NCI-H524 treated with DMSO at 0.1 percent for 48 hours (cell line): ENCODE data around the gene YARS1.
"Not testable (repeated sequence)": the region's sequence is repeated elsewhere in the genome, so short reads cannot be mapped to it uniquely, and the experiment has no call there.

ENCODE experiments used
- DNase-seq: peaks from one replicate; lab custom pipeline; 2025; lab: John Stamatoyannopoulos, UW

The YARS1 gene

DNA sequence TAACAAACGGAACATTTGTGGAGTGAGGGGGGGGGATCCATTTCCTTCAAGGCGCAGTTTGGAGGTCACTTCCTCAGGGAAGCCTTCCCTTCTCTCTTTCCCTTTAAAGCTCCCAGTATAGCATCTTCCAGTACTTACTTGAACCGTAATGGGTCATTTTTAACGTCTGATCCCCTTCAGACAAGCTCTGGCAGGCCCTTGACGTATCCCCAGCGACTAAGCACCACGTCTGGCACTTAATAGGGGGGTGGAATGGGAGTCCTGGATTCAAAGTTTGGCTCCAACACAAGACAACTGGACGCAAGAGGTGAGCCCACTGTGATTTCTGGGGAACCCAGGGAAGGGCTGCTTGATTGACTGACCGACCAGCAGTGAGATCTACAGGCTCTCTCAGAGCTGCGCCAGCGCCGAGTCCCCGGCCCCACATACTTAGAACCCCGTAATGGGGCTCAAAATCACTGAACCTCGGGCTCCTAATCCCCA is 441 bp downstream of the YARS1 start:
- DNase-seq, result peak; percentile 6

DNA sequence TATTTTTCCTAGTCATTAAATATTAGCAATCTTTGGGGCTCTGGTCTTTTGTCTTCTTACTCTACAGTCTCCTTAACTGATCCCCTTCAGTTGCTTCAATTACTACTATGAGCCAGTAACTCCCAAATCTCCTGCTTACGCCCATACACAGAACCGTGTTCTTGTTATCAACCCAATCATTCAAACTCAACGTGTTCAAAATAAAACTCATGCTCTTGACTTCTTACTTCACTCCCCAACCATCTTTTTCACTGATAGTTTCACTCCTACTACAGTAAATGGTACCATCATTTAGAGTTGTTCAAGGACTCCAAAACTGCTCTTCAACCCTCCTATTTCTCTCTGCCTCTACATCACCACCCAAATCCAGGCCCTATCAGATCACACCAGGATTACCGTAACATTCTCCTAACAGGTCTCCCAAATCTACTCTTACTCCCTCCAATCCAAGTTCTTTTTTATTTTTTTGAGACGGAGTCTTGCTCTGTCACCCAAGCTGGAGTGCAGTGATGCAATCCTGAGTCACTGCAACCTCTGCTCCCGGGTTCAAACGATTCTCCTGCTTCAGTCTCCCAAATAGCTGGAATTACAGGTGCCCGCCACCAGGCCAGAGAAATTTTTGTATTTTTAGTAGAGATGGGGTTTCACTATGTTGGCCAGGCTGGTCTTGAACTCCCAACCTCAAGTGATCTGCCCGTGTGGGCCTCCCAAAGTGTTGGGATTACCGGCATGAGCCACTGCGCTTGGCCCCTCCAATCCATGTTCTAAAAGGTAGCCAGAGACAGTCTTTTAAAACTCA is 3.0 kb downstream of the YARS1 start:
- DNase-seq, result no peak

DNA sequence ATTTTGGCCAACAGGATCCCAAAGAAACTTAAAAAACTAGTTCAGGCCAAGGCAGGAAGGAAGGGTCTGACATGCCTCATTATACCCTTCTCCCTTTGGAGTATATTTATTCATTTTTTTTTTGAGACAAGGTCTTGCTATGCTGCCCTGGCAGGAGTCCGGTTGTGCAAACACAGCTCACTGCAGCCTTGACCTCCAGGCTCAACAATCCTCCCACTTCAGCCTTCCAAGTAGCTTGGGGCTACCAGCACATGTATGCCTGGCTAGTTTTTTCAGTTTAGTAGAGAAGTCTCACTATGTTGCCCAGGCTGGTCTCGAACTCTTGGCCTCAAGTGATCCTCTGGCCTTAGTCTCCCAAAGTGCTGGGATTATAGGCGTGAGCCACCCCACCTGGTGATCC is 5.2 kb downstream of the YARS1 start:
- no peak for DNase-seq

DNA sequence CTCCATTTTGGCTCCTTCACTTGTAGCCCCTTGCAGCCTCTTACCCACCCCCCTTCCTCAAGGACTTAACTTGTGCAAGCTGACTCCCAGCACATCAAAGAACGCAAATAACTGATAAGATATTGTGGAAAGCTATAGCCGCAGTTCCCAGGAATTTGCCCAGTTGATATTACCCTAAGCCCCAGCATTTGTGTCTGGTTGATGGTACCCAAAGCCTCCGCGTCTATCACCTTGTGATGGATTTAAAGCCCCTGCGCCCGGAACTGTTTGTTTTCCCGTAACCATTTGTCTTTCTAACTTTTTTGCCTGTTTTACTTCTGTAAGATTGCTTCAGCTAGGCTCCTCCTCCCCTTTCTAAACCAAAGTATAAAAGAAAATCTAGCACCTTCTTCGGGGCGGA is 5.9 kb downstream of the YARS1 start:
- DNase-seq, result no peak

DNA sequence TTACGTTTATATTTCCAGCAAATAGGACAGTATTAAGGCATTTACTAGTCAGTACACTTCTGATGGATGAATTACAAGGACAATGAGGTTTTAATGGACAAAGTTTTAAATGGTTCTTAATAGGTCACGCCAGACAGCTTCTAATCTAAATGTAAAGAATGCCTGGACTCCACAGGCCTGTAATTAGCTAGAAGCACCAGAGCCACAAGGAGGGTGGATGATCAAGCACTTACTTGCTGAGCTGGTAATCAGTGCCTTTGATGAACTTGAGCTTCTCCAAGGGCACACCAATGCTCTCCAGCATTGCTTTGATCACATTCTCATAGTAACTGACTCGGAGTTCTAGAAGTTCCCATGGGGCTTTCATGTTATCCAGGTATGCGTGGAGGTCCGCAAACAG is 6.8 kb downstream of the YARS1 start:
- no peak for DNase-seq

DNA sequence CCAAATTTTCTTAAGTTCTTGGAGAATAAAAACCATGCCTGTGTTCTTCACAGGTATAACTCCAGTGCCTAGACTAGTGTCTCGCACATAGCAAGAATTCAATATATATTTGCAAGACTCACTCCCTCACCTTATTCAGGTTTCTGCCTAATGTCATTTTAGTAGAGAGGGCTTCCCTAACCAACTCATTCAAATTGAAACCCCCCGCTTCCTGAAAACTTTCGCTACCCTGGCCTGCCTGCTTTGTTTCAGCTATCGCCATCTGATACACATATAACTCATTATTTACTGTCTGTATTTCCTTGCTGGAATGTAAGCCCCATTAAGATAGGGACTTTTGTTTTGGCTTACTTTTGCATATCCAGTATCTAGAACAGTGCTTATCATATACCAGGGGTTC is 8.6 kb downstream of the YARS1 start:
- DNase-seq, result no peak

DNA sequence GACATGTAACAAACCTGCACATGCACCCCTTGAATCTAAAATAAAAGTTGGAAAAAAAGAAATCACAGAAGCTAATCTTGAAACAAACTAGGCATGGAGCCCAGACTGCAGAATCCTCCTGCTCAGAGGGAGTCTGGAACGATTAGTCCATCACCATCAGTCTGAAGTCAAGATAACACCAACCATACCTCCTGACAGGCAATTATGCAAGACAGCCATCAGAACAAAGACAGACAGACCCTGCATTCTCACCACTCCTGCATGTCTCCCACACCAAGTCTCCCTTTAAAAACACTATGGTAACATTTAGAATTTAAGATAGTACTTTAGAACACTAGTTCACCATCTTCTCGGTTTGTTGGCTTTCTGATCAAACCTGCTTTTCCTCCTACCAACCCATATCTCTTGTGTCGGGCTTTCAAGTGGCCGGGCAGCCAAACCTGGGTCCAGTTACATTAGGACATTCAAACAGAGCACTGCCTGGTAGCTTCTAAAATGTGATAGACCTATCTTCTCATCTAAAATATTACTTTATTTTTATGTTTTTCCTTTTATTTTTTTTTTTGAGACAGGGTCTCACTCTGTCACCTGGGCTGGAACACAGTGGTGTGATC is 10.1 kb downstream of the YARS1 start:
- no peak for DNase-seq

DNA sequence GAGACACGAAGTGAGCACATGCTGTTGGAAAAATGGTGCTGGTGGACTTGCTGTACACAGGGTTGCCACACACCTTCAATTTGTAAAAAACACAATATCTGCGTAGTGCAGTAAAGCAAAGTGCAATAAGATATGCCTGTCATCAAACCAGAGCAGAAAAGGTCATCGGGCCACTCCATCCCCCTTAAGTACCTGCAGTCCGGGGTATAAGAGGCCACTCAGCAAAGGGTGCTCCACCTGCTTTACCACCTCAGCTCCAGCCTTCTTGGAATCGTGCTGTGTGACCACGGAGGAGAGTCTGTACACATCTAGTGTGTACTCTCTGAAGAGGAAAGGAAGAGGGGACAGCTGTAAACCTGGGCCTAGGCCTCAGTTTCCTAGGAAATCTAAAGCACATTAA is 10.9 kb downstream of the YARS1 start:
- no peak for DNase-seq

DNA sequence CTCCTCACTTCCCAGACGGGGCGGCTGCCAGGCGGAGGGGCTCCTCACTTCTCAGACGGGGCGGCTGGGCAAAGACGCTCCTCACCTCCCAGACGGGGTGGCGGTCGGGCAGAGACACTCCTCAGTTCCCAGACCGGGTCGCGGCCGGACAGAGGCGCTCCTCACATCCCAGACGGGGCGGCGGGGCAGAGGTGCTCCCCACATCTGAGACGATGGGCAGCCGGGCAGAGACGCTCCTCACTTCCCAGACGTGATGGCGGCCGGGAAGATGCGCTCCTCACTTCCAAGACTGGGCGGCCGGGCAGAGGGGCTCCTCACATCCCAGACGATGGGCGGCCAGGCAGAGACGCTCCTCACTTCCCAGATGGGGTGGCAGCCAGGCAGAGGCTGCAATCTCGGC is 12.7 kb downstream of the YARS1 start:
- not testable (repeated sequence) for DNase-seq

DNA sequence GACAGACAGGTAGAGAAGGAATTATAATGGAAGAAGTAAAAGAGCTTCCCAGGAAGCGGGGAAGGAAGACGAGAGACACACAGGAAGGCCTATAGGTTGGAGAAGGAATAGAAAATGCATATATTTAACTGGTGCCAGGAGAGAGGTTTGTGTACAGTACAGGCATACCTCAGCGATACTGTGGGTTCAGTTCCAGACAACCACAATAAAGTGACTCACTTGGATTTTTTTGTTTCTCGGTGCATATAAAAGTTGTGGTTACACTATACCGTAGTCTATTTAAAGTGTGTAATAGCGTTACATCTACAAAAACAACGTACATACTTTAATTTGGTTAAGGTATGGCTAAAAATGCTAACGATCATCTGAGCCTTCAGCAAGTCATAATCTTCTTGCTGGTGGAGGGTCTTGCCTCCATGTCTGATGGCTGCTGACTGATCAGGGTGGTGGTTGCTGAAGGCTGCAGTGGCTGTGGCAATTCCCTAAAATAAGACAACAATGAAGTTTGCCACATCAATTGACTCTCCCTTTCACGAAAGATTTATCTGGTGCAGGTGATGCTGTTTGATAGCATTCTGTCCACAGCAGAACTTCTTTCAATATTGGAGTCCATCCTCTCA is 16.0 kb downstream of the YARS1 start:
- no peak for DNase-seq

DNA sequence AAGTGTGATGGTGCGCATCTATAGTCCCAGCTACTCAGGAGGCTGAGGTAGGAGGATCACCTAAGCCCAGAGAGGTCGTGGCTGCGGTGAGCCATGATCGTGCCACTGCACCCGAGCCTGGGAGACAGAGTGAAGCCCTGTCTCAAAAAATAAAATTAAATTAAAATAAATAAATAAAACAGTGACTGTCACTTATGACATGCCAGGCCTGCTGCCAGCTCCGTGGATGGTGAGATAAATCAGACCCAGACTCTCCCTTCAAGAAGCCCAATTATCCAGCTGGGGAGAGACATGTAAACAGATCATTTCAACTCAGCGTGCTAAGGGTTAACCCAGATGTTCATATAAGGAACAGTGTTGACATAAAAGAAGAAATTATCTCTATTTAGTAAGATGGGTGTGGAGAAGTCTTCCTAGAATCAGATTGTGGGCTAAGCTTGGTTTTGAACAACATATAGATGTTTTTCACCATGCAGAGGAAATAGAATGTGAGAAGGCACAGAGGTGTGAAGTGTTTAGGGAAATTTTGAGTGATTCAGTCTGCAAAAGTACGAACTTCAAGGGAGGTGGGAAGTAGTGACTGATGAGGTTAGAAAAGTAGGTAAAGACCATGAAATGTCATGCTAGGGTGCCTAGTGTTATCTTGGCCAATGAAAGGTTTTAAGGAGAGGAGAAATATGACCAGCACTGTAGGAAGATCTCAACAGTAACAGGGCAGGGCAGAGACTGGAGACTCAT is 18.3 kb downstream of the YARS1 start:
- no peak for DNase-seq

DNA sequence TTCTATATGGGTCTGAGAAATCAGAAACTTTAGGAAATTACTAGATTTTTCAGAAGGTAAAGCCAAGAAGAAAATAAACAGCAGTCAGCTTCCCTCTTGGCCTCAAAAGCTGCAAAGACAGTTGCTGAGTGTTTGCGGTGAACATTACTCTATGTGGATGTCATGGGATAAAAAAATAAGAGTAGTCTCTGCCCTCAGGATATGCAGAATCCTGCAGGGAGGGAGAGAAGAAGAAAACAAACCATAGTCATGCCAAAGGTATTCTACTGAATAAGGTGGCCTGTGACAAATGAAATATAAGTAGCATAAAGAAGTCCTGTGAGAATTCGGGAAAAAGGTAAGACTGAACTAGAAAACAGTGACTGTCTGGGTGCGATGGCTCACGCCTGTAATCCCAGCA is 19.0 kb downstream of the YARS1 start:
- no peak for DNase-seq

DNA sequence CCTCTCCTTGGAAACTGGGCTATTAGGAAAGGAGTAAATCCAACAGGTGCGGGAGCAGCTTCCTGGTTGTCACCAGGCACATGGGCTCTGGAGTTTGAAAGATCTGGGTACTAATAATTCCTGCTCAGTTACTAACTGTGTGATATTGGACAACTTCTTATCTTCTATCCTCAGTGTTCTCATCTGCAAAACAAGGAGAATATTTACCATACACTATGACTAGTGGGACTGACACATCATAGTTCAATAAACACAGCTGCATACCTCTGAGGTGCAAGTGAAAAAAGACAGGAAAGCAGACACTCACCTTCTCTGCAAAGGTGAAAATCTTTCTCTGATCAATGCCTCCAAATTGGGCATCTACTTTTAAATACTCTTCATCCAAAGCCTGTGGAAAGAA is 19.7 kb downstream of the YARS1 start:
- no peak for DNase-seq

DNA sequence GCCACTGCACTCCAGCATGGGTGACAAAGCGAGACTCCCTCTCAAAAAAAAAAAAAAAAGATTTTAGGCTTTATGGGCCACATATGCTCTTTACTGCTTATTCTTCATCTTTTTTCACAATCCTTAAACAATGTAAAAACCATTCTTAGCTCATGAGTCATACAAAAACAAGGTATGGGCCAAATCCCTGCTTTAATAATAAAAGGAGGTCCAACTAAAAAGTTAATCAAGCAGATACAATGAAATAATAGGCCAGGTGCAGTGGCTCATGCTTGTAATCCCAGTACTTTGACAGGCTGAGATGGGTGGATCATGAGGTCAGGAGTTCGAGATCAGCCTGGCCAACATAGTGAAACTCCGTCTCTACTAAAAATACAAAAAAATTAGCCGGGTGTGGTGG is 21.4 kb downstream of the YARS1 start:
- not testable (repeated sequence) for DNase-seq

DNA sequence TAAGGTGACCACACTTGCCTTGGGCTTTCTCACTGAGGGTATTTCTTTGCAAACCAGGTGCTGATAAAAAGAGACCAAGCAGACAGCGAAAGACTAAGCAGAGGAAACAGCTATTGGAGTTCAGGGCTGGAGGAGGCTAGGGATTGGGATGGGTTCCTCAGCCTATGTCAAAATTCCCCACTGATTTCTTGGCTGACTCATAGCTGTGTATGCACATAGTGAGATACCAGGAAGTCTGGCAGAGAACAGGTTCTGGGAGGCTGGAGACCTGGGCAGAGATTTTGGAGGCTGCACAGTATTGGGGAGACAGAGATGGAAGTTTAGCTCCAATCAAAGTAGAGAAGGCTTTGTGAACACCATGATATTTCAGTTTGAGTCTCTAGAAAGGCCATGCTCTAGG is 25.3 kb downstream of the YARS1 start:
- DNase-seq, result no peak

DNA sequence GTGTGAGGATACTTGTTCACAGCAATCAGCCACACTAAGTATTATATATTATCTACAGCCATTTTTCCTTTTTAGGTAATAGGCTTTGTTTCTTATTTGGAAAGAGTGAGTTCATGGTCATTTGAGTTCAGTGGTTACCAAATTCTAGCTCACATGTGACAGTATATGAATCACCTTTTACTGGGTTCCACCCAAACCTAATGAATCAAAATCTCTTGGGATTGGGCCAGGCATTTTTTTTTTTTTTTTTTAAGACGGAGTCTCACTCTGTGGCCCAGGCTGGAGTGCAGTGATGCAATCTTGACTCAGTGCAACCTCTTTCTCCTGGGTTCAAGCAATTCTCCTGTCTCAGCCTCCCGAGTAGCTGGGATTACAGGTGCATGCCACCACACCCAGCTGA is 27.8 kb downstream of the YARS1 start:
- DNase-seq, result not testable (repeated sequence)

DNA sequence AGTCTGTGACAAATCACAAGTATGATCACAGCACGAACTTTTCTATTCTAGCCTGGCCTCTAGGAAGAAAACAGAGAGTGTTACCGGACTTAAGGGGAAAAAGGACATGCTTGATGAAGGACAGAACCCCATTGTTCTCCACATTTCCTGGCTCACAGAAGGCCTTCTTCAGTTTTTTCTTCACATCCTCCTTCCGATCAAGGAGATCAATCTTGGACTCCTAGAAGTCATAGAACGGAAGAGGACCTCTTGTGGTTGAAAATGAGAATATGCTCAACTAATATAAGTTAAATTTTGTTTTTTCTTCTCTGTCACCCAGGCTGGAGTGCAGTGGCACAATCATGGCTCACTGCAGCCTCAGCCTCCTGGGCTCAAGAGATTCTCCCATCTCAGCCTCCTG is 30.3 kb downstream of the YARS1 start:
- no peak for DNase-seq

DNA sequence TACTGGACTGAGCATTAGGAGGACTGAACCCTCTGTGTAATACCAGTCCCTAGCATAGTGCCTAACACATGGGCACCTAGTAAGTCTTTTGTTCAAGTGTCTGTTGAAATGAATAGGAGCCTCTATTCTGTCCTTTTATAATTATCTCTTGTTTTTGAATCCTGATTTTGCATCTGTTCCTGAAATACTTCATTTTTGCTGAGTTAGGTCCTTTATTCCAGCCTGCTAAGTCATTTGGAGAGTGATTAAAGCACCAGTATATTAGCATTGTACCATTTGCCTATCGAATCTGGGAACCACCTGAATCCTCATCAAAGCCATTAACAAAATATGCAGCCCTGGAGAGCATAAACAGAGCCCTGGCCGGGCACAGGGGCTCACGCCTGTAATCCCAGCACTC is 32.3 kb downstream of the YARS1 start:
- DNase-seq, result no peak

DNA sequence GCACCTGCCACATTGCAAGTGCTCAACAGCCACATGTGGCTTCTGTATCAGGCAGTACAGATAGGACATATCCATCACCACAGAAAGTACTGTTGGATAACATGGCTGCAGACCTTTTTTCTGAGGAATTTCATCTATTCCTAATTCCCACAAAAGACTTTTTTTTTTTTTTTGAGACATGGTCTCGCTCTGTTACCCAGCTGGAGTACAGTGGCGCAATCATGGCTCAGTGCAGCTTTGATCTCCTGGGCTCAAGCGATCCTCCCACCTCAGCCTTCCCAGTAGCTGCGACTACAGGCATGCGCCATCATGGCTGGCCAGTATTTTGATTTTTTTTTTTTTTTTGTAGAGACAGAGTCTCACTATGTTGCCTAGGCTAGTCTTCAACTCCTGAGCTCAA is 33.3 kb downstream of the YARS1 start:
- DNase-seq, result no peak

DNA sequence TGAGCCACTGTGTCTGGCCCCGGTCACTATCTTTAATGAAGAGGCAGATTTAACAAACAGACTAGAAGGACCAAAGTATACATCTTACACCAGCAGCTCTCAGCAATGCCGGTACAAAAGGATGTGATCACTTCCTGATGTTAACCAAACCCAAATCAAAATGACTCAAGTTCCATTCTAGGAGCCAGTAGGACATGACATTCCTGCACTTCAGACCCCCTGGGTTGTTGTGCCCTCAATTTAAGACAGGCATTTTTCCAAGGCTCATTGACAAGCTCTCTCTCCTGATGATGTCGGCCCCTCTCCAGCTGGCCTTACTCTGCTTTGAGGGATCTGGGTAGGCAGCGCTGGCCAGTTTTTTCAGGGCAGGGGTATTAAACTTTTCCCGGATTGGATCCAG is 35.1 kb downstream of the YARS1 start:
- DNase-seq, result no peak

DNA sequence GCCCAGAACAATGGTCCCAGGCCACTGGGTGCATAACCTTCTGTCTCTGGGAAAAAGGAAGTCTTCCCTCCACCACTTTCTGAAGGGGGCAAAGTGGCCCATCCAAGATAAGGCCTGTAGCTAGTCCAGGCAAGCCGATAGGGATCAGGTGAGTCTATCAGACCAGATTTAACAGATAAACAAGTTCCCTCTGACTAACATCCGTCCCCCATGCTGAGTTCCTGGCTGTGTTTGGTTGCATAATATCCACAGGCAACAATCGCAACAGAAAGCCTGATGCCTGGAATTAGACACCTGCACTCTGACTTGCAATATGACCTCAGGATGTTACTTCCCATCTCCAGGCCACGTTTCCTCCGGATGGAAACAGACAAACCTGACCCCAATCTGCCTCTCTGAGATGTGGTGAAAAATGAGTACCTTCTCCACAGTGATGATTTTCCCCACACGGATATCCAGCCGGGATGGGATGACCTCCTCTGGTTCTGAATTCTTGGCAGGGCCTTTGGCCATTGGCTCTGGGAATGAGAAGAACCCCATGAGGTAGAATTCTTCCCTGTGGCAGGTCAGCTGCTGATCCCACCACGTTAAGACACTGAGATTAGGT is 36.4 kb downstream of the YARS1 start:
- DNase-seq, result no peak

DNA sequence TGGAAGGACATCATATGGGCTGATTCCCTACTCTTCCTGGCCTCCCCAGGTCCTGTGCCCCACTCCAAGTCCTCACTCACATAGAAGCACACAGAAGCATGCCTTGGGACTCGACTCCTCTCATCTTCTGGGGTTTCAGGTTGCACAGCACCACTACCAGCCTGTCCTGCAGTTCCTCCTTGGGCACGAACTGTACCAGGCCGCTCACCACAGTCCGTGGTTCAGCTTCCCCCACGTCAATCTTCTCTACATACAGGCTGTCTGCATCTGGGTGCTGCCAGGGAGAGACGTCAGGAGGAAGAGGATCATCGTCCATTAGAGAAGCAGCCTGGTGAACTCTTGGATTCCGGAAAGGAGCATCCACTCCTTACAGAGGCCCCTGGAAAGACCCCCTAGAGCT is 37.2 kb downstream of the YARS1 start:
- no peak for DNase-seq
